KOPT-K1 (cell line): ENCODE measurements around the gene AGT.
"Not testable (repeated sequence)": the region's sequence is repeated elsewhere in the genome, so short reads cannot be mapped to it uniquely, and the experiment has no call there.

Experiments used
- H3K27ac ChIP-seq: fragments of 200-600 bp; sonication (generic); 2 replicates; pipeline ENCODE4 v1.5.1; 2016; ENCODE audit warnings: antibody characterized with exemption, mild to moderate bottlenecking, low read depth, low read length; ENCODE audit not compliant: poor library complexity, severe bottlenecking
- H3K36me3 ChIP-seq: fragments of 200-600 bp; sonication (generic); 2 replicates; pipeline ENCODE4 v1.5.1; 2017; ENCODE audit warnings: antibody characterized with exemption, mild to moderate bottlenecking, low read length, moderate library complexity; ENCODE audit not compliant: insufficient read depth
- H3K9me3 ChIP-seq: fragments of 200-600 bp; sonication (generic); 2 replicates; pipeline ENCODE4 v1.5.1; 2017; ENCODE audit warnings: antibody characterized with exemption, low read length, mild to moderate bottlenecking; ENCODE audit not compliant: insufficient read depth, poor library complexity, severe bottlenecking

Gene AGT

GRCh38 chr1:230721849-230722522, 8.1 kb upstream of the AGT start:
- not testable (repeated sequence) for H3K36me3 ChIP-seq, H3K27ac ChIP-seq
- peaks cover 27% of the 10 kb centered on the region for H3K9me3 ChIP-seq

- Histone ChIP-seq H3K27ac (no peak overlapping the region), H3K36me3 (no peaks in the 10 kb centered on the region), H3K9me3 (peaks cover 22% of the 10 kb centered on the region)
These were observed 3.3 kb upstream of the AGT start for GRCh38 chr1:230717251-230717650.

GRCh38 chr1:230716453-230716852, 2.5 kb upstream of the AGT start:
- H3K36me3 ChIP-seq, H3K27ac ChIP-seq: not testable (repeated sequence)
- peaks cover 14% of the 10 kb centered on the region for H3K9me3 ChIP-seq

DNA sequence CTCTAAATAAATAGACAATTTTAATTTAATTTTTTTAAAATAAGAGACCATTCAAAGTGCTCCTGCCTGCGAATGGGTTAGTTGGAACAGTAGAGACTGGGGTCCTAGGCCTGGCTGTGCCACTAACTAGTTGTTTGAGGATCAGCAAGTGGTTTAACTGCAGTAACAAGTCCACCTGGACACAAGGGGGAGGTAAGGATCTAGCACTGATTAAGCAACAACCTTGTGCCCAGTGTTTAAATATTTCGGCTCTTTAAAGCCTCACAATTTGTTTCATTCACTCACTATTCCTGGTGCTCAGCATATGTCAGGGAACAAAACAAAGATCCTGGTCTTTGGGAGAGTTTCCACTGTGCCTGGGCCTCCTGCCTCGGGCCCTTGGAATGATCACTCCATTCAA, 1.6 kb upstream of the AGT start:
- Histone ChIP-seq H3K36me3 (no peaks in the 10 kb centered on the region), H3K27ac (no peak overlapping the region), H3K9me3 (peaks cover 12% of the 10 kb centered on the region)

GRCh38 chr1:230713547-230713914, 391 bp downstream of the AGT start:
- Histone ChIP-seq H3K27ac (no peak overlapping the region), H3K9me3 (peaks cover 12% of the 10 kb centered on the region)

DNA sequence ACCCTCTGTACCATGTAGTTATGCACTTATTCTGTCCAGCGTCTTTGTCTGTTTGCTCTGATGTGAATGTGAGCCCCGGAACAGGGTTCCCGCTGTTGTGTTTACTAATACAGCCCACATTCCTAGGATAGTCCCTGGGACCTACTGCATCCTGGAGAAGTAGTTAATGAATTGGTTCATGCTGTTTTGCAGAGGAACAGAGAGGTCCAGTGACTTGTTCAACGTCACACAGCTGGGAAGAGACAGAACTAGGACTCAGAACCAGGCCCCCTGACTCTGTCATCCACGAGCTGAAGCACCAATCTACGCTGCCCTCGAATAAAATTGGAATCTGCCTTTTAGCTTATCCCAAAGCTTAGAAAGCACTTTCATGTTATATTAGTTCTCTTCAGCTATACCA, 784 bp downstream of the AGT start:
- H3K36me3 ChIP-seq = no peaks in the 10 kb centered on the region
- H3K9me3 ChIP-seq = peaks cover 12% of the 10 kb centered on the region
- no peak overlapping the region for H3K27ac ChIP-seq

More at GRCh38 chr1:230713547-230713914, 391 bp downstream of the AGT start:
- H3K36me3 ChIP-seq = no peaks in the 10 kb centered on the region

DNA sequence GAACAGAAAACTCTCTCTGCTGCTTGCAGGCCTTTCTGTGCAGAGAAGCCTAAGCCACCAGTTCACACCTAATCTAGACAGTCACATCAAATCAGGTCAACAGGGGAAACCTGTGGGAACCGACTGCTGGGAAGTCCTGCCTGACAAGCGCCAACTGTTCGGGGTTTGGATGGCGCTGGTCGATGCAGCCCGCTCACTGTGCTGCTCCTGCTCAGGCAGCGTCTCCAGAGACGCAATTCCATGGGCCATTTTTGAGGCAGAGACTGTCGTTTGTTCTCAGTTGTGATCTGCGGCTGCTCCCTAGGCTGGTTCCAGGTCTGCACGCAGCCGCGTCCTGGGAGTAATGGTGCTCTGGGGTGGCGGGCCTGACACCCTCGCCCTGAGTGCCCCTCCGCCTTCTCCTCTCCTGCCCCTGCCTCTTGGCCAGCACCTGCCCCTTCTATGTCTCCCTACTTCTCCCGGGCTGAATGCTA, 1.4 kb downstream of the AGT start:
- no peak overlapping the region for H3K27ac ChIP-seq
- H3K36me3 ChIP-seq = no peaks in the 10 kb centered on the region
- peaks cover 10% of the 10 kb centered on the region for H3K9me3 ChIP-seq

- Histone ChIP-seq H3K27ac (no peak overlapping the region), H3K9me3 (peaks cover 2% of the 10 kb centered on the region), H3K36me3 (no peaks in the 10 kb centered on the region)
These were observed 2.7 kb downstream of the AGT start for GRCh38 chr1:230711245-230711644.

DNA sequence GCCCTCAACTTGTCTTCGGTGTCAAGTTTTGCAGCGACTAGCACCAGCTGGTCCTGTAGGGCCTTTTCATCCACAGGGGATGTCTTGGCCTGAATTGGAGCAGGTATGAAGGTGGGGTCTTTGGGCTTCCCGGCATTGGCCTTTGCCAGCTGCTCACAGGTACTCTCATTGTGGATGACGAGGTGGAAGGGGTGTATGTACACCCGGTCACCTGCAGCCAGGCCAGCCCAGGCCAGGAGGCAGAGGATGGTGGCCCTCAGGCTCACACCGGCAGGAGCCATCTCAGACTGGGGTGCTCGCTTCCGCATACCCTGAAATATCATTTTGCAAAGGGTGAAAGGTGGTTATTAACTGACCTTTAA, 3.4 kb downstream of the AGT start:
- Histone ChIP-seq H3K36me3 (no peaks in the 10 kb centered on the region), H3K27ac (no peak overlapping the region), H3K9me3 (no peaks in the 10 kb centered on the region)

DNA sequence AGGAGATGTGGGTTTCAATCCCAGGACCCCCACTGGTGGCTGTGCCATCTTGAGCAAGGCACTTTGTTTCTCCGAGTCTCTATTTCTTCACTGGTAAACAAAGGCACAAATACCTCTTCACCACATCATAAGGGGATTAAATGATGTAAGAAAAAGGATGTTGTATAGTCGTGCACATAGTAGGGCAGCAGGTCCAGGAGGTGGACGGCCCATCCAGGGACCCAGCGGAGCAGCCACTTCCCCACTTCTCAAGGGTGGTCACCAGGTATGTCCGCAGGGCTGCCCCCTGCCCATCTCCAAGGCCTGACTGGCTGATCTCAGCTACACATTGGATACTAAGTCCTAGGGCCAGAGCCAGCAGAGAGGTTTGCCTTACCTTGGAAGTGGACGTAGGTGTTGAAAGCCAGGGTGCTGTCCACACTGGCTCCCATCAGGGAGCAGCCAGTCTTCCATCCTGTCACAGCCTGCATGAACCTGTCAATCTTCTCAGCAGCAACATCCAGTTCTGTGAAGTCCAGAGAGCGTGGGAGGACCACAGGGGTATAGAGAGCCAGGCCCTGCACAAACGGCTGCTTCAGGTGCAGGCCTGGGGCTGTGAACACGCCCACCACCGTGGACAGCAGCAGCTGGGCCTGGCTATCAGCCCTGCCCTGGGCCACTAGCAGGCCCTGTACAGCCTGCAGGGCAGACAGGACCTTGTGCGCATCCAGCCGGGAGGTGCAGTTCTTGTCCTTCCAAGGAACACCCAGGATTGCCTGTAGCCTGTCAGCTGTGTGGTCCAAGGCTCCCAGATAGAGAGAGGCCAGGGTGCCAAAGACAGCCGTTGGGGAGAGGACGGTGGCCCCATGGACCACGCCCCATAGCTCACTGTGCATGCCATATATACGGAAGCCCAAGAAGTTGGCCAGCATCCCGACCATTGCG, 4.0 kb downstream of the AGT start:
- Histone ChIP-seq H3K9me3 (no peaks in the 10 kb centered on the region), H3K36me3 (no peaks in the 10 kb centered on the region), H3K27ac (no peak overlapping the region)

- no peak overlapping the region for H3K27ac ChIP-seq
- no peaks in the 10 kb centered on the region for H3K36me3 ChIP-seq
- H3K9me3 ChIP-seq = no peaks in the 10 kb centered on the region
These were observed 5.0 kb downstream of the AGT start for GRCh38 chr1:230708631-230709580.

DNA sequence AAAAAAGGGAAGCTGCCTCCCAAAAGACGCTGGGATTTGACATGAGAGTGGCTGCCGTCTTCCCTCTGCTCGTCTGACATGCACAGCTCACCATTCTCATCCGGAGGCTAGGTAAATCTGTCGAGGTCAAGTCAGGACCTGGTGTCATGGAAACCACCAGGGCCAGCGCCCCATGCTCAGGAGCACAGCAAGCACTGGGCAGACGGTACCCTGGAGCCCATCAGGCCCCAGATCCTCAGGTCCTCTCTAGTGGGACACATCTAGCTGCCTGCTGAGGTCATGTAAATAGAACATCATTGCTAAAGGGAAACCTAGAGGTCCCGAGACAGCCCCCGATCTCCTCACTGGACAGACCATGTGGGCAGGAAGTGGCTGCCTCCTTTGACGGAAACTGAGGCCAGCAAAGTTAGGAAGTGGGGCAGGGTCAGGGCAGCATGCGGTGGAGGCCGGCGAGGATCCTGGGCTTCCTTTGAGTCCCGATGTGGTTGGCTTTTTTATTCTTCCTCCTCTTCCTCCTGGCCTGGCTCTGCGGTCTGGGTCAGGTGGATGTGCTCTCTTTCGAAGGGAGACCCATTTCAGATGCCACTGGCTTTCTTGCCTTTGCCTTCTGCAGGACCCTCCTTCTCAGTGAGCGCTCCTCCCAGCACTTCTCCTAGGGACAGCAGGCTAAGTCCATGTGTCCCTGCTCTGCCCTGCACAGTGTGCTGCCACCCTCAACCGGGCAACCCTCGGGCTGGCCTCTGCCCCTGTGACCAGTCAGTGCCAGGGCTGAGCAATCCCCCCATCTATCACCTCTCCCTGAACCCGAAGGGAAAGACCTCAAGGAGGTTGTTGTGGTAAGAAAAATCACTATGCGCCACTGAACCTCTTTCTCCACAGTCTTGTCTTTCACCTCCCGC, 5.9 kb downstream of the AGT start:
- no peaks in the 10 kb centered on the region for H3K36me3 ChIP-seq
- no peaks in the 10 kb centered on the region for H3K9me3 ChIP-seq
- H3K27ac ChIP-seq = no peak overlapping the region

DNA sequence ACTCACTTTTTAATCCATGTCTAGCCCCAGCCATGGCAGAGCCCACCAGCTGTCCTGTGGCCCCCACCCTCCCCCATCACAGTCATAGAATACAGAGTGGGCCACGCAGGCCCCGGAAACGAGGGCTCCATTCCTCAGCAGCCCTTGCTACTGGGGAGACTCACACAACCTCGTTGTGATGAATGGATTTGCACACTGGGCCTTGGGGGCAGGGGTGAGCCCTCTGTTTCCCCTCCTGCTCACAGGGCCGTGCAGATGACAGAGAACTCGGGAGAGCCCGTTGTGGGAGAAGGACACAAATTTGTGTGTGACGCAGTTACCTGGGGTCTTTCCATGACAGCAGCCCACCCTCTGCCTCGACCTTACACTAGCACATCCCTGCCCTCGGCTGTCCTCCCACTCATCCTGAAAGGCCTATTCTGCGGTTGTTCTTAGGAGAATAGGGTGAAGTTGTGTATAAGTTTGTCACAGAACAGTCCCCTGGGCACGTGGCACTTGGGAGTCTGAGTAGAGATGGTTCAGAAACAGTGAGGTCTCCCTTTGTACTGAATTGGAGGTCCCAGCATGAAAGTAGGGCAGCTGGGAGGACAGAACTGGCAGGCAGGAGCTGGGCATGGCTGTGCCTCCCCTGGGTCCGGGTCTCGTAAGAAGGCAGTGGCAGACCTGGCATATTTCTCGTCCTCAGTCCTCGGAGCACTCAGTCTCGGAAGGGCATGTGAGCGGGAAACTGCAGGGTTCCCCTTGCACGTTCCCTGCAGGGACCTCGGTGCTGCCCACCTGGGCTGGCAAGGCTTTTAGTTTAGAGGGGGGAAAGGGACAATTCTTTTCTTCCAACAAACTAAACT, 6.8 kb downstream of the AGT start:
- no peaks in the 10 kb centered on the region for H3K36me3 ChIP-seq
- no peaks in the 10 kb centered on the region for H3K9me3 ChIP-seq
- H3K27ac ChIP-seq = no peak overlapping the region
